Karpas-422 (cell line): ENCODE data around the gene PDK2. TPM values are rescaled to one million over a fixed set of nuclear protein-coding genes. Genes with fewer than 3 reads are reported as not detected.

Source experiments
- DNase-seq: peaks from one replicate; pipeline ENCODE4 v3.0.0-alpha.2; 2015
- H2AFZ ChIP-seq: fragments of 200-600 bp; sonication (generic); 2 replicates; pipeline ENCODE4 v1.6.1; 2014; ENCODE audit warnings: antibody characterized with exemption, low read length, mixed read lengths
- H3K27ac ChIP-seq: fragments of 200-600 bp; sonication (generic); 2 replicates; pipeline ENCODE4 v1.5.1; 2014; ENCODE audit warnings: mild to moderate bottlenecking, low read length, moderate library complexity
- H3K27me3 ChIP-seq: fragments of 200-600 bp; sonication (generic); 2 replicates; pipeline ENCODE4 v1.6.1; 2014; ENCODE audit warnings: low read length, mixed read lengths
- H3K36me3 ChIP-seq: fragments of 200-600 bp; sonication (generic); 2 replicates; pipeline ENCODE4 v1.6.1; 2014; ENCODE audit warnings: low read length, mixed read lengths; ENCODE audit not compliant: insufficient read depth
- H3K4me1 ChIP-seq: fragments of 200-600 bp; sonication (generic); 2 replicates; pipeline ENCODE4 v1.6.1; 2014; ENCODE audit warnings: mild to moderate bottlenecking, low read length, mixed read lengths
- H3K4me2 ChIP-seq: fragments of 200-600 bp; sonication (generic); 2 replicates; pipeline ENCODE4 v1.6.1; 2014; ENCODE audit warnings: low read length, low read depth, mild to moderate bottlenecking; ENCODE audit not compliant: poor library complexity, severe bottlenecking
- H3K4me3 ChIP-seq: fragments of 200-600 bp; sonication (generic); 2 replicates; pipeline ENCODE4 v1.5.1; 2014; ENCODE audit warnings: mild to moderate bottlenecking, antibody characterized with exemption, low read length, mixed read lengths
- H3K79me2 ChIP-seq: fragments of 200-600 bp; sonication (generic); 2 replicates; pipeline ENCODE4 v1.6.1; 2014; ENCODE audit warnings: mild to moderate bottlenecking, low read length, mixed read lengths
- H3K9ac ChIP-seq: fragments of 200-600 bp; sonication (generic); 2 replicates; pipeline ENCODE4 v1.6.0; 2014; ENCODE audit warnings: low read length
- H3K9me2 ChIP-seq: fragments of 200-600 bp; sonication (generic), shearing (Covaris generic); replicated peaks from 2 replicates; pipeline ENCODE4 v1.6.0; 2014; ENCODE audit warnings: mild to moderate bottlenecking, low read length, moderate library complexity; ENCODE audit not compliant: insufficient read depth
- H3K9me3 ChIP-seq: fragments of 300-700, 200-600 bp; sonication (generic); 2 replicates; pipeline ENCODE4 v1.6.1; 2014; ENCODE audit warnings: low read length, mixed read lengths
- H4K20me1 ChIP-seq: fragments of 200-600 bp; sonication (generic); 2 replicates; pipeline ENCODE4 v1.6.1; 2014; ENCODE audit warnings: mild to moderate bottlenecking, antibody characterized with exemption, low read length, low read depth; ENCODE audit not compliant: insufficient read depth
- total RNA-seq: library from RNA; depleted of rRNA; stranded (reverse); fragments of >200 nt; shearing (Covaris generic); gene quantifications from 2 replicates; pipeline ENCODE4 v1.2.3, GENCODE V29; 2014; ENCODE audit warnings: low replicate concordance

The PDK2 gene
- total RNA-seq, 1 experiment from 2014 or later, result not detected

DNA sequence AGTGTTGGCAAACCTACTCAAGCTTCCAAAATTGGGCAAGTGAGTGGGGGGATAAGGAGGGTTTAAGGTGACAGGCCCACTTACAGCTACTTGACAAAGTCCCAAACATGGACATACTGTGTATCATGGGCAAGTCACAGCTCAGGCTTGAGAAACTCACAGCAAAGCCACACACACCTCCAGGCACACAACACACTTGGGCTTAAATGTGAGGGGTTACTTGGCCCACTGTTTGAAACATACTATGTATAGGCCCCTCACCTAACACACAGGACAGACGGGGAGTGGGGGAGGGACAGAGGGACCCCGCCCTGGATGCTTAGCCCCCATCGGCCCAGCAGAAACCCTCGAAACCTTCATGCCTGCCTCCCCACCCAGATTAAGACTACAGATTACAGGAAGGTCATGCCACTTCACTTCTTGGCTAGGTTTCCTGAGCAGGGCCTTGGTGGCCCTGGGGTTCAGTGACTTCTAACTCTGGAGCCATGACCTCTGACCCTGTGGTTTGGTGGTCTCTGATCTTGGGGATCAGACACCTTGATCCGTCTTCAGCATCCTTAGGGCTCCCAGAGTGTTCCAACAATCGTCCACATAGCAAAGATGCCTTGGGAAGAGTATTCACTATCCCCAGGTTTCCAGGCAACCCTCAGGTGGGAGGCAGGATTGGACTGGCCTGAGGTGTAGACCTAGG, 37.1 kb downstream of the PDK2 start:
- Histone ChIP-seq H4K20me1 (peaks cover 10% of the 10 kb centered on the region; the same call in 1 of the 2 replicates), H3K9ac (no peak overlapping the region), H3K27ac (no peak overlapping the region)

DNA sequence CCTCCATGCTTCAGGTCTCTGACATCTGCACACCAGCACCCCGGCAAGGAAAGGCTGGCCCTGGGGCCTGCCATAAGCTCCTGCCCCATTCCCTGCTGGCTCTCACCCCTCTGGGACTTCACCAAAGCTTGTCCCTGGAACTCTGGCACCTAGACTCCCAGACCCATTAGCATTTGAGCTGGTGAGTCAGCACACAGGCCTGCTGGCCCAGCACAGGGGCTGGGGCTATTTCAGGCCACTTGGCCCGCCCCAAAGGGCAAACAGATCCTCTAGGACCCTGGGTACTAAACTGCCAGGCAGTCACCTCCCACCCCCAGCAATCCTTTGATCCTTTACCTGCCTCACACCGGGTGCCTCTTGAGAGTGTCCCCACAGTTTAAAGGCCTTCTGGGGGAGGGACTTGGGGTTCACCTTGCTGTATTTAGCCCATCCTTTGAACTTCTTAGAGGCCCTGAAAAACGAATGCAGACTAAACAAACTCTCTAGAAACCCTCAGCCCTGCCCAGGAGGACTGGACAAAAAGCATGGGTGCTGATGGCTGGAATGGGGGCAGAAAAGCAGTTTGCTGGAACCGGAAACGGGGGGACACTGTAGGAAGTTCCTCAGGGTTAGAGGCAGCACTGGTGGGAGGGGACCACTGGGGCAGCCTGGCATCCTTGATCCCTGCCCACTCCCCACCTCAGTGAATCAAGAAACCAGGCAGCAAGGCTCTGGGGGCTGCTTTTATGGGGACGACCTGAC, 38.0 kb downstream of the PDK2 start:
- no peak for DNase-seq
- Histone ChIP-seq H3K27ac (no peak overlapping the region), H2AFZ (no peak overlapping the region), H3K9me3 (no peaks in the 10 kb centered on the region), H4K20me1 (peaks cover 18% of the 10 kb centered on the region; the same call in 1 of the 2 replicates), H3K4me1 (no peaks in the 10 kb centered on the region), H3K4me2 (no peak overlapping the region), H3K27me3 (no peaks in the 10 kb centered on the region), H3K4me3 (no peak overlapping the region), H3K9me2 (no peaks in the 10 kb centered on the region), H3K79me2 (no peaks in the 10 kb centered on the region), H3K36me3 (peaks cover 10% of the 10 kb centered on the region), H3K9ac (no peak overlapping the region)

More for the DNA sequence above, 37.1 kb downstream of the PDK2 start:
- Histone ChIP-seq H3K9me2 (no peaks in the 10 kb centered on the region), H3K4me1 (no peaks in the 10 kb centered on the region), H3K36me3 (peaks cover 2% of the 10 kb centered on the region; the same call in 1 of the 2 replicates), H3K9me3 (no peaks in the 10 kb centered on the region), H2AFZ (no peak overlapping the region), H3K4me3 (no peak overlapping the region), H3K4me2 (no peak overlapping the region), H3K27me3 (no peaks in the 10 kb centered on the region), H3K79me2 (no peaks in the 10 kb centered on the region)
- DNase-seq, result no peak

DNA sequence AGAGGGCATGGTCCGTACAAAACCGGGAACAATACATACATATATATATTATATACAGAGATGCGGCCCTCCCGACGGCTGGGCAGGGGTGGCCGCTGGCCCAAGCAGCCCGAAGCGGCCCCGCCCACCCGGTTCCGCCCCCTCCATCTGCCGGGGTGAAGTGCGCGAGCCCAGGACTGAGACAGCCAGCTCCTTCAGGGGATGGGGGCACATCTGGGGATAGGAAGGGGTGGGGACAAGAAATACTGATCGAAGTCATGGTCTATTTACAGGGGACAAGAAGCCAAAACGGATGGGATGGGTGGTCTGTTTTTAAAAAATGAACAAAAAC, 38.6 kb downstream of the PDK2 start:
- H3K9me2 ChIP-seq, result no peaks in the 10 kb centered on the region
- H3K9me3 ChIP-seq, result no peaks in the 10 kb centered on the region
- no peak overlapping the region for H3K9ac ChIP-seq
- H3K4me3 ChIP-seq, result no peak overlapping the region
- no peaks in the 10 kb centered on the region for H3K27me3 ChIP-seq
- peaks cover 2% of the 10 kb centered on the region; the same call in 1 of the 2 replicates for H3K79me2 ChIP-seq
- H3K36me3 ChIP-seq, result peaks cover 15% of the 10 kb centered on the region
- no peaks in the 10 kb centered on the region for H3K4me1 ChIP-seq
- H2AFZ ChIP-seq, result no peak overlapping the region
- H3K27ac ChIP-seq, result no peak overlapping the region
- peaks cover 20% of the 10 kb centered on the region; the same call in 1 of the 2 replicates for H4K20me1 ChIP-seq
- no peak overlapping the region for H3K4me2 ChIP-seq
- DNase-seq, result no peak

DNA sequence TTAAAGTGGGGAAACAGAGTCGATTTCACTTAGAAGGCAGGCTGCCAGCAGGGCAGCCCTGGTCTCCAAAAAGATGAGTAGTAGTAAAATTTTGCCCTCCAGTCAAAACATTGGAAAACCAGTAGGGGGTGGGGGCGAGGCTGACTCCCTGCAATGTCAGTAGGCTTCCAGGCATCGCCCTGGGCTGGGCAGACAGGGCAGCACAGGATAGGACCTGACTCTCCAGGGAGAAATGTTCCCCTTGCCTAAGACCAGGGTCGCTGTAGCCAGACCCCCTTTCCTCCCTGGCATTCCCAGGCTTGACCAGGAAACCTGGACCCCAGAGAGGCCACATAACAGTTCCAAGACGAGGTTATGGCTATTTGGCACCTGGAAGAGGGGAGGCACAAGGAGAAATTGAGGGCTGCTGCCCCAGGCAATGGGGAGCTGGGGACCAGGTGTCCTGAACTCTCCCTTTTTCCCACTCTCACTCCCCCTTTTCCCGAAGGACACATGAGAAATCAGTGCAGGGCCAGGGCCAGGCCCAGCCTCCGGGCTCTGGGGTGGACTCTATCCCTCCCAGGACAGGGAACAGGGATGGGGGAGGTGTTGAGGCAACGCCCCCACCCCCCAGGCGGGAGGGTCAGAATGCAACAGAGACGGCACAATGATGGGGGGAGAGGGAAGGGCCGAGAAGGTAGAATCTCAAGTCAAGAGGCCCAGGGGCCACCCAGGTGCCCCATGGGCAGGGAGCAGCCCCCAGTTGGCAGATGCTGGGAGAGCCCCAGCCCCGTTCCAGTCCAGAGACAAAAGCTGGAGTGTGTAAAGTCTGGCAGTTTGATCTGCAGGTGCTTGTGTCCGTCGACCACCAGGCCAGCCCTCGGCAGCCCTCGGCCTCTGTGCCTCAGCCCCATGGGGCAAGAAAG, 39.3 kb downstream of the PDK2 start:
- Histone ChIP-seq H3K79me2 (peaks cover 7% of the 10 kb centered on the region; the same call in 1 of the 2 replicates), H3K36me3 (peaks cover 23% of the 10 kb centered on the region), H3K4me2 (no peak overlapping the region), H2AFZ (no peak overlapping the region), H4K20me1 (peaks cover 27% of the 10 kb centered on the region), H3K9ac (no peak overlapping the region), H3K27me3 (no peaks in the 10 kb centered on the region), H3K4me1 (no peaks in the 10 kb centered on the region), H3K9me3 (no peaks in the 10 kb centered on the region), H3K4me3 (no peak overlapping the region), H3K27ac (no peak overlapping the region), H3K9me2 (no peaks in the 10 kb centered on the region)
- no peak for DNase-seq

DNA sequence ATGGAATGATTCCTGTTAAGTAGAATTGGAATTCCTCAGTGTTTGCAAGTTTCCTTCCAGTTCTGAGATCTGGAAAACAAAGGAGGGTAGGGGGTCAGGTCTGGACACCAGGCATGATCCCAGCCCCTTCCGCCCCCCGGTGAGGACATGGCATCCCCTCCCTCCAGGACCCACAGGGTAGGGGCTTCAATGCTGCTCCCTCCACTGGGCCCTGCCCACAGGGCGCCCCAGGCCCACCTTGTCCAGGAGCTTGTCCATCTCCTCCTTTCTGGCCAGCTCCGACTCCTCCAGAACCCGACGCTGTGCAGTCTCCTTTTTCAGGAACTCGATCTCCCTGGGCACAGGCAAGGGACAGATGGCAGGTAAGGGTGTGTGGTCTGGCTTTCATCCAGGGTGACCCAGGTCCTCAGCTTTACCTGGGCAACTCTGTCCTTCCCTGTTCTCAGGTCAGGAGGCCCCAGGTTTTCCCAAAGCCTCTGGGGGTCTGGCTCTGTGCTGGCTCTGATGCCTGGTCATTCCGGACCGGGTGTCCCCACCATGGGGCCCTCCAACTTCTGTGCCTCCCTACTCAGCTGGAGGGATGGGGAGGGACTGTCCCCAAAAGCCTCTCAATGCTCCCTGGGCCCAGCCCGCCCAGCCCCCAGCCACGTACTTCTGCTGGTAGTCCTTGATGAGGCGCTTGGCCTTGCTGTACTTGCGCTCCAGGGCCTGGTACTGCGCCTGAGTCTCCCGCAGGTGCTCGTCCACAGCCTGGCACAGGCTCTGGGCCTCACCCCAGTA, 40.4 kb downstream of the PDK2 start:
- peaks cover 26% of the 10 kb centered on the region for H3K36me3 ChIP-seq
- H3K9ac ChIP-seq, result no peak overlapping the region
- H3K4me2 ChIP-seq, result no peak overlapping the region
- H3K9me3 ChIP-seq, result no peaks in the 10 kb centered on the region
- H3K4me3 ChIP-seq, result no peak overlapping the region
- H3K79me2 ChIP-seq, result peaks cover 7% of the 10 kb centered on the region; the same call in 1 of the 2 replicates
- H2AFZ ChIP-seq, result no peak overlapping the region
- peaks cover 6% of the 10 kb centered on the region for H3K4me1 ChIP-seq
- no peaks in the 10 kb centered on the region for H3K27me3 ChIP-seq
- H4K20me1 ChIP-seq, result peaks cover 35% of the 10 kb centered on the region
- H3K27ac ChIP-seq, result no peak overlapping the region
- no peak for DNase-seq
- H3K9me2 ChIP-seq, result no peaks in the 10 kb centered on the region

DNA sequence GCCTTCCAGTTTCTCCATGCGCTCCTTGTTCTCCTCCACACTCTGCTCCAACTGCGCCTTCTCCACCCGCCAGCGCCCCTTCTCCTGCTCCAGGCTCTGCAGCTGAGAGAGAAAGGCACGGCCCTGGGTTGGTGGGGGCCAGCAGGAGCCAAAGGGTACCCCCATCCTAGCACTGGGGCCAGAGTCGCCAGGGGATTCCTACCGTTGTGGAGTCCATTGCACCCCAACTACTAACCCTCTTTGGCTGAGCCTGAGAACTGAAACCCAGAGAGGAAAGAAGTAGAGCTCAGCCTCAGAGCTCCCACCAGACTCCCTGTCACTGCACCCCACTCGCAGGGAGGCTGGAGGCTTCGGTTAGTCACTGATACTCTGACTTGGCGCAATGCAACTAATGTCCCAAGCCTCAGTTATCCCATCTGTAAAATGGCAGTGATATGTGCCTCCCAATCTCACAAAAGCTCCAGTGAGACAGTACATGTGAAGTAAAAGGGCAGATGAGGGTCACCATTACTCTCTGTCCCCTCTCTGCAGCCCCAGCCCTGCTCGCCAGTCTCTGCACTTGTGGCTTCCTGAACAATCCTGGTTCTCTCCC, 41.0 kb downstream of the PDK2 start:
- H2AFZ ChIP-seq, result no peak overlapping the region
- H3K36me3 ChIP-seq, result peaks cover 30% of the 10 kb centered on the region
- H3K27me3 ChIP-seq, result no peaks in the 10 kb centered on the region
- peaks cover 9% of the 10 kb centered on the region for H3K4me1 ChIP-seq
- no peak overlapping the region for H3K4me3 ChIP-seq
- H3K9me3 ChIP-seq, result no peaks in the 10 kb centered on the region
- no peak for DNase-seq
- H3K9me2 ChIP-seq, result no peaks in the 10 kb centered on the region
- no peak overlapping the region for H3K4me2 ChIP-seq
- no peak overlapping the region for H3K27ac ChIP-seq
- peaks cover 35% of the 10 kb centered on the region for H4K20me1 ChIP-seq
- H3K79me2 ChIP-seq, result peaks cover 7% of the 10 kb centered on the region; the same call in 1 of the 2 replicates
- H3K9ac ChIP-seq, result no peak overlapping the region

DNA sequence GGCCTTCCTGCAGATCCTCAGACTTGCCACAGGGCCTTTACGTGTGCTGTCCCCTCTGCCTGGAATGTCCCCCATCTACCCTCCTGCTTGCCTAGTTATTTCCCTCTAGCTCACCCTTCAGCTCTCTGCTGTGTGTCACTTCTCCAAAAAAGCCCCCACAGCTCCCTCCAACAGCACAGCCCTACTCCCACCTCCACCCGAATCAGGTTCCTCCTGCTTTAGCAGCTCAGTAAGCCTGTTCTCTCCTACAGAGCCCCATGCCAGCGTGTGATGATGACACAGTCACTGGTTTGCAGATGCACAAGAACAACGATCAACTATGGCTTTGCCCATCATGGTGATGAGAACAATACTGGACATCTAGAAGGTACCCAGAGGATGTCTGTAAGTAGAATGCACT, 41.9 kb downstream of the PDK2 start:
- Histone ChIP-seq H3K27me3 (no peaks in the 10 kb centered on the region), H4K20me1 (peaks cover 35% of the 10 kb centered on the region), H3K4me1 (peaks cover 9% of the 10 kb centered on the region), H3K79me2 (peaks cover 7% of the 10 kb centered on the region; the same call in 1 of the 2 replicates), H3K27ac (no peak overlapping the region), H3K9ac (no peak overlapping the region), H2AFZ (no peak overlapping the region), H3K9me3 (no peaks in the 10 kb centered on the region), H3K4me2 (no peak overlapping the region), H3K36me3 (peaks cover 32% of the 10 kb centered on the region), H3K4me3 (no peak overlapping the region), H3K9me2 (no peaks in the 10 kb centered on the region)
- DNase-seq, result no peak
